Thoracic aorta (tissue), 2 donors: ENCODE results near the gene KIRREL1. TPM values are rescaled to one million over a fixed set of nuclear protein-coding genes. Genes with fewer than 3 reads are reported as not detected.

Source experiments
- ATAC-seq: fragments of 150-250 bp; one replicate; pipeline ENCODE4 v1.8.0; 2017; ENCODE audit warnings: low read depth; ENCODE audit not compliant: insufficient number of reproducible peaks, low FRiP score
- DNase-seq: peaks from one replicate; pipeline ENCODE4 v3.0.0-alpha.2; 2020; ENCODE audit warnings: low spot score
- H3K27ac ChIP-seq, 2 donors: fragments of 200-600 bp; sonication (generic); 1 replicate in 1 of 2; 2 replicates in 1 of 2; pipeline ENCODE4 v1.5.1; 2016; ENCODE audit warnings: mild to moderate bottlenecking in 2 of 2, moderate library complexity in 2 of 2
- H3K27me3 ChIP-seq: fragments of 200-600 bp; sonication (generic); replicated peaks from 2 replicates; pipeline ENCODE4 v1.6.0; 2016; ENCODE audit warnings: mild to moderate bottlenecking; ENCODE audit not compliant: insufficient read depth
- H3K36me3 ChIP-seq: fragments of 200-600 bp; sonication (generic); one replicate; pipeline ENCODE4 v1.5.1; 2016
- H3K4me1 ChIP-seq, 2 donors: fragments of 200-600 bp; sonication (generic); 1 replicate in 1 of 2; 2 replicates in 1 of 2; pipeline versions ENCODE4 v1.5.1 to v1.6.0; 2016; ENCODE audit warnings: low read depth in 2 of 2, mild to moderate bottlenecking in 1 of 2; ENCODE audit not compliant: control insufficient read depth in 1 of 2
- H3K4me3 ChIP-seq: fragments of 200-600 bp; sonication (generic); 2 replicates; pipeline ENCODE4 v1.5.1; 2016; ENCODE audit warnings: mild to moderate bottlenecking
- H3K9me3 ChIP-seq: fragments of 200-600 bp; sonication (generic); 2 replicates; pipeline ENCODE4 v1.5.1; 2016
- total RNA-seq, 2 donors: library from RNA; depleted of rRNA; stranded (reverse); fragments of >200 nt; gene quantifications; one replicate each; pipeline versions ENCODE4 v1.1.0 to v1.2.3, GENCODE V29; 2016
- TF ChIP-seq, protein P1 (sequence below): fragments of 200-600 bp; sonication (generic); IDR thresholded peaks from one replicate; pipeline ENCODE4 v1.5.1; 2019; ENCODE audit warnings: antibody characterized with exemption

Gene KIRREL1
- total RNA-seq, 2 donors from 2014 or later: 111 to 136 TPM

DNA sequence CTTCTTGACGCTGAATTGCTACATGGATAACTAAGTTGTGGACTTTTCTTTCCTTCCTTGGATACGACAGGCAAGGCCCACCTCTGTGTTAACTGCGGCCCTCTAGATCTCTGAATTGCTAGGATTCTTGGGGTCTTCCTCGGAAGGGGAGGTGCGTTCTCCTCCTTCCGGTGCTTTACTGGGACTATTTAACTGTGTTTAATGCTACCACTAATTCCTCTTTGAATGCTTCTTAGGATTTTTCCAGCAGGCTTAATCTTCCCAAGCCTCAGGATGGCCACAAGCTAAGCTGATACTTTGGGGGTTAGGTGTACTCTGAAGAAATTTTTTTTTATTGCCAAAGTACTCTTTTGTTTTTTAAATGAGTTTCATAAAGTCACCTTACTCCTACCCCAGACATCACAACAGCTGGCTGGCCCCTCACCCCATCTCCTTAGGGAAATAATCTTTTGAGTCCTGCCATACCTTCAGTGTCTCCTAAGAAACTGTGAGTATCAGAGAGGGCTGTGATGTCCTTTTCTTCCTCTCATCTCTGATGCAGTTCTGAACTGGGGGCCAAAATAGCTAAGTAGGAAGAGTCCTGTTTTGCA, 21.4 kb downstream of the KIRREL1 start:
- ATAC-seq (no peak), DNase-seq (no peak)
- Histone ChIP-seq H3K4me3 (peak overlapping the region; percentile 36), H3K27me3 (no peaks in the 10 kb centered on the region), H3K36me3 (no peaks in the 10 kb centered on the region), H3K4me1 (peaks cover 68 to 99% of the 10 kb centered on the region in 2 donors), H3K9me3 (no peaks in the 10 kb centered on the region), H3K27ac (peak overlapping the region; percentile 91 to 95)
- TF ChIP-seq, protein P1, sequence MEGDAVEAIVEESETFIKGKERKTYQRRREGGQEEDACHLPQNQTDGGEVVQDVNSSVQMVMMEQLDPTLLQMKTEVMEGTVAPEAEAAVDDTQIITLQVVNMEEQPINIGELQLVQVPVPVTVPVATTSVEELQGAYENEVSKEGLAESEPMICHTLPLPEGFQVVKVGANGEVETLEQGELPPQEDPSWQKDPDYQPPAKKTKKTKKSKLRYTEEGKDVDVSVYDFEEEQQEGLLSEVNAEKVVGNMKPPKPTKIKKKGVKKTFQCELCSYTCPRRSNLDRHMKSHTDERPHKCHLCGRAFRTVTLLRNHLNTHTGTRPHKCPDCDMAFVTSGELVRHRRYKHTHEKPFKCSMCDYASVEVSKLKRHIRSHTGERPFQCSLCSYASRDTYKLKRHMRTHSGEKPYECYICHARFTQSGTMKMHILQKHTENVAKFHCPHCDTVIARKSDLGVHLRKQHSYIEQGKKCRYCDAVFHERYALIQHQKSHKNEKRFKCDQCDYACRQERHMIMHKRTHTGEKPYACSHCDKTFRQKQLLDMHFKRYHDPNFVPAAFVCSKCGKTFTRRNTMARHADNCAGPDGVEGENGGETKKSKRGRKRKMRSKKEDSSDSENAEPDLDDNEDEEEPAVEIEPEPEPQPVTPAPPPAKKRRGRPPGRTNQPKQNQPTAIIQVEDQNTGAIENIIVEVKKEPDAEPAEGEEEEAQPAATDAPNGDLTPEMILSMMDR: no peak

DNA sequence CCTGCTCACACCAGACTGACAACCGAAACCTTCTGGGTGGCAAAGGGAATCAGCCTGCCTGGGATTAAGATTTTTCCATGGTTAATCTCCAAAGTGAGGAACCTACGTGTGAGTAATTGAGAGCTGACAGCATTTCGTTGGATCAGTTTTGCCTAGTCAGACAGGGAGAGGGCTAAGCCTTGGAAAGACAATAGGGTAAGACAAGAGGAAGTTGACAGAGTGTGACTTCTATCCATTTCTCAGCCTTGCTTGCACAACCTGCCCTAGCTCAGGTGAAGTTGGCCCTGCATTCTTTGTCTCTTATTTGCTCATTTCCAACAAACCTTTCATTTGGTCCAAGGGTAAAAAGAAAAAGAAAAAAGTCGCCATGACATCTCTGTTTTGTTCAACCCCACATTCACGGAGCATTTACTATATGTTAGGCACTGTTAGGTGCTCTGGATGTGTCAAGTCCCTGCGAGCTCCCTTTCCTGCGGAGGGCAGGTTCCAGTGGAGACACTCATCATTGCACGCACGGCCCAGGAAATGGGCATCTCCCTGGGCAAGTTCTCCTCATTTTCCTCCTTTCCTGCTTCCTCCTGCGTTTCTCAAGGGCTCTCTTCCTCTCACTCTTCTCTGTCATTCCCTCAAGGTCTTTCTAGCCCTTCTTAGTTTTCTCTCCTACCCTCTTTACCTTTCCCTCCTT, 23.3 kb downstream of the KIRREL1 start:
- Histone ChIP-seq H3K27me3 (no peaks in the 10 kb centered on the region), H3K27ac (peak overlapping the region; percentile 91 to 95), H3K9me3 (no peaks in the 10 kb centered on the region), H3K4me3 (no peak overlapping the region), H3K4me1 (peaks cover 74 to 99% of the 10 kb centered on the region in 2 donors), H3K36me3 (no peaks in the 10 kb centered on the region)
- ATAC-seq (no peak), DNase-seq (no peak)
- TF ChIP-seq, protein P1: no peak

DNA sequence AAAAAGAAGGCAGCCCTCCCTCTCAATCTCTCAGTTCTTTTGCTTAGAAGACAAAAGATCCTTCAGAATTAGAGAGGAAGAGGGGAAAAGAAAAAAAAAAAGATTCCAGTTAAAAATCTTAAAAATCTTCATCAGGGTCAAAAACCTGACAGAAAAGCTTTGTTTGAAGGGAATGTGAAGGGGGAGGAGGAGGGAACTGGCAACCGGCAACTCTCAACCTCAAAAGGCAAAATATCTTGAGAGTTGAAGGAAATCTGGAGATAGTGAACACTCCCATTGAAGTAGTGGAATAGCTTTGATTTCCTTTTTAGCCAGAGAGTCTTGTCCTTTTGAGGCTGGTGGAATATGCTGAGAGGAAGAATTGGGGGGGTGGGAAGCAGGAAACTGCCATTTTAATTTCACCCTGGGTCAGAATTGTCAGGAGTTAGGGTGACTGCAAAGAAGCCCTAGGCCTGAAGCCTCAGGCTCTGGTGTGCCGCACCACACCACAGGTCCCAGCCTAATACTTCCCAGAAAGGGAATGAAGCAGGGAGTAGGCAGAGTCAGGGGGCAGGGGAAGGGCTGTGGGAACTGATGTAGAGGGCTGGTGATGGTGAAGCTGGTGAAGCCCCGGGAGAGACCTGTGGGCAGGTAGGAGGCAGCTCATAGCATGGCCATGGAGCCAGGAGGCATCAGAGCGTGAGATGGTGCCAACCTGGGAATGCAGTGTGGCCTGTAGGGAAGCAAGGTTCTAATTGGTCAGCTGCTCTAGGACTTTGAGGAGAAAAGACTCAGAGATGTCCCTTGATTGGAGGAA, 24.6 kb downstream of the KIRREL1 start:
- H3K27me3 ChIP-seq: no peaks in the 10 kb centered on the region
- H3K4me1 ChIP-seq: peaks cover 79 to 99% of the 10 kb centered on the region in 2 donors

DNA sequence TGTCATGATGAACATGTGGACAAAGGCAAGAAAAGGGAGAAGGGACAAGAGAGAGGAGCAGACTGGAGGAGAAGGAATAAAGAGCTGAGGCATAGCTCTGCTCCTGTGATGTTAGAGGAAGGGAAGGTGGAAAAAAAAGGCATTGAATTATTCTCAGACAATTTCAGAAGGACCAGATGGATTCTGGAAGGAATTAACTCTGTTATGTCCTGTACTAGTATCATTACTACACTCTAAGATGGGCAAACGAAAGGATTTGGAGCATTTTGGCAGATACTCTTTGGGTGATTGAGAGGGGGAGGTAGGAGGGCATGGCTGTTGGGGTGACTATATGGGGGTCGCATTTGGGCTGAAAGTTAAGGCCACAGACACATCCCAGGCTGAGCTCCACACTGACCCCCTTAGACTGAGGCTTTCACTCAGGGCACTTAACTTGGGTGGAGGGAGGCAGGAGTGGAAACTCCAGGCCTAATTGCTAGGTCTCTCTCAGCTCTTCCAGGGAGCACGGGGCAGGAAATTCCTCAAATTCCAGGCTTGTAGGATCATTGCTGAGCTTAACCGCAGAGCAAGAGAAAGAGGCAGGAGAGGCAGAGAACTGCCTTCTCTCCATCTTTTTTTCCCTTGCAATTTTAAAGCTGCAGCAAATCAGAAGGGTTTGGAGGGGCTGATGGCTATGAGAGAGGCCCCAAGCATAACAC, 25.9 kb downstream of the KIRREL1 start:
- Histone ChIP-seq H3K9me3 (no peaks in the 10 kb centered on the region), H3K36me3 (no peaks in the 10 kb centered on the region), H3K4me3 (peak overlapping the region; percentile 55), H3K4me1 (peaks cover 78 to 98% of the 10 kb centered on the region in 2 donors), H3K27ac (peak overlapping the region; percentile 91 to 95), H3K27me3 (no peaks in the 10 kb centered on the region)
- TF ChIP-seq, protein P1: no peak
- ATAC-seq: peak; percentile 65
- DNase-seq: no peak

More for the DNA sequence above, 24.6 kb downstream of the KIRREL1 start:
- no peak for DNase-seq
- no peak for ATAC-seq
- peak overlapping the region; percentile 91 to 95 for H3K27ac ChIP-seq
- H3K36me3 ChIP-seq: no peaks in the 10 kb centered on the region
- no peak overlapping the region for H3K4me3 ChIP-seq
- H3K9me3 ChIP-seq: no peaks in the 10 kb centered on the region
- TF ChIP-seq, protein P1: no peak
